Fibroblast of villous mesenchyme (primary cell): ENCODE measurements around the gene LIPN. TPM values are rescaled to one million over a fixed set of nuclear protein-coding genes. Genes with fewer than 3 reads are reported as not detected.

ENCODE experiments used
- DNase-seq: peaks from one replicate; pipeline ENCODE4 v3.0.0-alpha.2; 2010; ENCODE audit warnings: low read depth
- H3K4me3 ChIP-seq: 2 replicates; pipeline ENCODE4 v1.5.1; 2011; ENCODE audit warnings: low read depth, mild to moderate bottlenecking, low read length
- total RNA-seq: library from RNA; depleted of rRNA; stranded (reverse); fragments of >200 nt; gene quantifications from 2 replicates; pipeline ENCODE4 v1.2.3, GENCODE V29; 2012
- TF ChIP-seq, protein P1 (sequence below): IDR thresholded peaks from 2 replicates; pipeline ENCODE4 v1.5.1; 2012; ENCODE audit warnings: low read depth, mild to moderate bottlenecking, low read length; ENCODE audit not compliant: insufficient read depth

The LIPN gene
- total RNA-seq, 1 donor: not detected

DNA sequence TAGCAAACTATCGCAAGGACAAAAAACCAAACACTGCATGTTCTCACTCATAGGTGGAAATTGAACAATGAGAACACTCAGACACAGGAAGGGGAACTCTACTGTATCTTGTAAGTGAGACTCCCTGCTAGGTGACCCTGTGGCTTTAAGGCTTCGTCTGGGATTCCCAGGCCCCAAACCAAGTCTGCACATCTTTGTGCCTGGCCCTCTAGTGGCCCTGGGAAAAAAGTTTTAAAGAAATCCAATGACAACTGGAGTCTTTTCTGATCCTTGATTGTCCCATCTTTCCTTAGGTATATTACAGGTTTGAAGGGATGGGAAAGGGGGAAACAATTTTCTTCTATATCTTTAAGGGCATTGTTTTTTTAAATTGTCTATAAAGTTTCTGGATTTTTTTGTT, 32.1 kb downstream of the LIPN start:
- no peak overlapping the region for H3K4me3 ChIP-seq
- peak; percentile 15 for DNase-seq
- TF ChIP-seq, protein P1, sequence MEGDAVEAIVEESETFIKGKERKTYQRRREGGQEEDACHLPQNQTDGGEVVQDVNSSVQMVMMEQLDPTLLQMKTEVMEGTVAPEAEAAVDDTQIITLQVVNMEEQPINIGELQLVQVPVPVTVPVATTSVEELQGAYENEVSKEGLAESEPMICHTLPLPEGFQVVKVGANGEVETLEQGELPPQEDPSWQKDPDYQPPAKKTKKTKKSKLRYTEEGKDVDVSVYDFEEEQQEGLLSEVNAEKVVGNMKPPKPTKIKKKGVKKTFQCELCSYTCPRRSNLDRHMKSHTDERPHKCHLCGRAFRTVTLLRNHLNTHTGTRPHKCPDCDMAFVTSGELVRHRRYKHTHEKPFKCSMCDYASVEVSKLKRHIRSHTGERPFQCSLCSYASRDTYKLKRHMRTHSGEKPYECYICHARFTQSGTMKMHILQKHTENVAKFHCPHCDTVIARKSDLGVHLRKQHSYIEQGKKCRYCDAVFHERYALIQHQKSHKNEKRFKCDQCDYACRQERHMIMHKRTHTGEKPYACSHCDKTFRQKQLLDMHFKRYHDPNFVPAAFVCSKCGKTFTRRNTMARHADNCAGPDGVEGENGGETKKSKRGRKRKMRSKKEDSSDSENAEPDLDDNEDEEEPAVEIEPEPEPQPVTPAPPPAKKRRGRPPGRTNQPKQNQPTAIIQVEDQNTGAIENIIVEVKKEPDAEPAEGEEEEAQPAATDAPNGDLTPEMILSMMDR: peak; percentile 55

DNA sequence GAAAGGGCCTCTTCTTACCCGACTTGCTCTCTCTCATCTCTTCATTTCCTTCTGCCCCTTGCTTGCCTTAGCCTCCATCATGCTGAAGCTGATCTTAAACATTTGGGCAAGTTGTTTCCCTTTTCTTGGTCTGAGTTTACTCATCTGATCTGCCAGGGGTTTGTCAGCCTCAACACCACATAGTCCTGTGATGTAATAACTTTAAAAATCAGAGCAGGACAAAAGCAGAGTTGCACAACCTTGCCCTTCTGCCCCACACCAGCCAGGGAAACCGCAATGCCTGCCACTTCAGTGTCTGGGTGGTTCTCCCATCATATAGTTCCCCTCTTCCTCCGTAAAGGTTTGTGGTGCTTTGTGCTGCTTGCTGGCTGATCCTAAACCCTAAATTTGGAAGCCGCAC, 32.8 kb downstream of the LIPN start:
- no peak overlapping the region for H3K4me3 ChIP-seq
- peak; percentile 75 for DNase-seq
- TF ChIP-seq, protein P1: no peak

DNA sequence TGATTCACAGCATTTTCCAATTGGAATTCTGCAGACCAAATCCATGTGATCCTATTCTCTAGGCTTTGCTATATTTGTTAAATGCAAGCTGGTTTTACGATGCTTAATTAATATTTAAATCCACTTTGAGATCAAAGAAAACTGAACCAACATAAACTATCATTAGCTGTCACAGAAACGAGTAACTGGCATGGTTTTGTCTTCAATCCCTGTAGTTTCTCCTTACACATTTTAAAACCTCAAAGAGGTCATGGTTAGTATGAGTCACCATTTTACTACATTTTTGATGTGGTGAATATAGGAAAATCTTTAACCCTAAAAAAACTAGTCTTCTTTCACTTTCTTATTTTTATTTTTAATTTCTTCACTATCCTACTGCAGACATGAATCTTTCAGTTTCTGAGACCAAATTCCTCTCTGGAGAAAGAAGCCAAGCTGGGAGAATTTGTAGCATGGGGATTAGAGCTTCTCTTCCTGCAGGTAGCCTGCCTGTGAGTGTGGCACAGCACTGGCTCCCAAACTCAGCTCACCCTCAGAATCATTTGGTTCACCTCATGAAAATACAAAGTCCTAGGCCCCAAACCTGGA, 34.0 kb downstream of the LIPN start:
- TF ChIP-seq, protein P1: no peak
- peak; percentile 54 for DNase-seq

DNA sequence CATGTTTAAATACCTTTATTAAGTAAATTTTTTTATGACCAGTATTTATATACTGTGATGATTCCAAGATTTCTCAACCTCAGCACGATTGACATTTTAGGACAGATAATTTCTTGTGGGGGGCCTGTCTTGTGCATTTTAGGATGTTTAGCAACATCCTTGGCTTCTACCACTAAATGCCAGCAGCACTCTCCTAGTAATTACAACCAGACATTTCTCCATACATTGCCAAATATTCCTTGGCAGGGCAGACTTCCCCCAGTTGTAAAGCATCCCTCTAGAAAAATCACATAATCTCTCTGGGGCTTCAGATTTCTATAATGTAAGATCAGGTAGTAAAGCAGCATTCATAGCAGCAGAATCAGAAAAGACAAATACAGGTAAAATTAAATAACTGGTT, 34.9 kb downstream of the LIPN start:
- no peak overlapping the region for H3K4me3 ChIP-seq
- TF ChIP-seq, protein P1: no peak
- DNase-seq: no peak

More for the DNA sequence above, 34.0 kb downstream of the LIPN start:
- no peak overlapping the region for H3K4me3 ChIP-seq

DNA sequence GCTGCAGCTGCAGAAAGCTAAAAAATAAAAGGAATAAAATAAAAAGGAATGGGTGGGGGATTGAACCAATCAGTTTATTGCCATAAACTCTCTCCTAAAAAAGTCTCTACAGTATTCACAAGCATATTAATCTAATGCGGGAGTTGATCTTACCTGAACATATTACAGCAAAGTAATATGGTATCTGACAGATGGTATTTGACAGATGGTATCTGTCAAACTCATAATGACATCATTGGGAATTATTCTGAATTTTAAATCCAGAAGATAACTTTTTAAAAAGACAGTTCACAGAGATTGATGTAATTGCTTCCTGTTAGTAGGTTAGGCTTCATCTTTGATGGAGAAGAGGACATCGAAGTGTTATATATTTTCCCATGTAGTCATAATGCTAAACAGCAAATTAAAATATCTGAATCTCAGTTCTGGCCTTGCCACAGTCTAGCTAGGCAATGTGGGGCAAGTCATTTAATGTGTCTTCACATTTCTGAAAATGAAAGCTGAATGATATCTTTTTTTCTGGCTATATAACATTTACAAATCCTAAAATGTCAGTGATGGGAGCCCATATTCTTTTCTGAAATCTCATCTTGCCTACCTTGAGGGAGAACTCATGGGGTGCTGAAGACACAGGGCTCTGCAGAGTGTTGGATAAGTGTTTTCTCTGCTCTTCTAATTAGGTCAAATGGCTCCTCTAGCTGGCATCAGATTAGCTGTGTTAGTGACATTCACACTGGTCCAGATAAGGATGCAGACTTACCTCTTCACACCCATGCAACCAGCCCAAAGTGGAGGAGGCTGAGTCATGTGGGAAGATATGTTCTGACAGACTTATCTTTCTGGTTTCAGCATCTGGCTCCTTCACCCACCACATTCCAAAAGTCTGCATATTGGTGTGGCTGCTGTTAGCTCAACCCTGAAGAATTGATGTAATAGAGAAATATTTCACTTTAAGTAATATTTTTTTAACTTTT, 40.6 kb downstream of the LIPN start:
- DNase-seq: peak; percentile 10
- TF ChIP-seq, protein P1: no peak
- no peak overlapping the region for H3K4me3 ChIP-seq

DNA sequence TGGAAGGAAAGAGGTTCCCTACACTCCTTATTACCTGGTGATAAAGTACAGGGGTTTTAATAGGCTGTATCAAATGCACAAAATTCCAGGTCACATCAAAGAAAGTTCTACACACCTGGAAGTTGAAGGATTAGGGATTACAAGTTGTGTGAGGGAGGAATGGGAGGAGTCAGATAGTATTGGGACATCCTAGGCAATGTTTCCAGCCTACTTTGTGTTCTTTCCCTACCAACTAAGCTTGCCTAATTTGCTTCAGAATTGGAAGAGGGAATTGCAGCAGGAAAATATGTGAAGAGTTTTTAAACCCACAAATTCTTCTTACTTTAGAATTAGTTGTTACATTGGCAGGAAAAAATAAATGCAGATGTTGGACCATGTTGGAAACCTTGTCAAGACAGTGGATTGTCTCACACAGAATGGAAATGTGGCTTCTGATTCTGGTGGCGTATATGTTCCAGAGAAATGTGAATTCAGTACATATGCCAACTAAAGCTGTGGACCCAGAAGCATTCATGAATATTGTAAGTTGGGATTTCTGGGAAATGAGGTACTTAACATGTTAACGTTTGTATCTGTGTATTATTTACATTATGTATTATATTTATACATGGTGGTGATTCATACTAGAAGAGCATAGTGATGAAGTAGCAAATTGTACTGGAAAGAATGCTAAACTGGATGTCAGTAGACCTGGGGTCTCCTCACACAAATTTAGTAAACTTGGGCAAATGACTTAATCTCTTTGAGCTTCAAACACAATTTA, 42.9 kb downstream of the LIPN start, which contains the start of gene LIPM:
Gene LIPM, plus strand, starts transcription at position 208 of the 763 bp plus-strand sequence. Its CDS starts 167 bp downstream, at position 375.
- no peak for DNase-seq
- TF ChIP-seq, protein P1: no peak
- no peak within 1 kb of the TSS for H3K4me3 ChIP-seq
